Left ventricle myocardium inferior (tissue), 1 donor: ENCODE data around the gene KCNK17. TPM values are rescaled to one million over a fixed set of nuclear protein-coding genes. Genes with fewer than 3 reads are reported as not detected.

Experiments used
- DNase-seq: peaks from one replicate; pipeline ENCODE4 v3.0.0-alpha.2; 2020
- H3K27ac ChIP-seq: fragments of 200-600 bp; replicated peaks from 2 replicates; pipeline ENCODE4 v1.8.0; 2021
- H3K27me3 ChIP-seq: fragments of 200-600 bp; 2 replicates; pipeline ENCODE4 v1.8.0; 2021; ENCODE audit warnings: low read depth
- H3K36me3 ChIP-seq: fragments of 200-600 bp; 2 replicates; pipeline ENCODE4 v1.8.0; 2021
- H3K4me1 ChIP-seq: fragments of 200-600 bp; 2 replicates; pipeline ENCODE4 v1.8.0; 2021
- H3K4me3 ChIP-seq: fragments of 200-600 bp; 2 replicates; pipeline ENCODE4 v1.8.0; 2021; ENCODE audit warnings: mild to moderate bottlenecking, moderate library complexity
- H3K9me3 ChIP-seq: fragments of 200-600 bp; replicated peaks from 2 replicates; pipeline ENCODE4 v1.8.0; 2021
- CTCF ChIP-seq: fragments of 200-600 bp; IDR thresholded peaks from 2 replicates; pipeline ENCODE4 v1.8.0; 2021; ENCODE audit warnings: antibody characterized with exemption, mild to moderate bottlenecking, borderline replicate concordance
- intact Hi-C: fragments of 100-400 bp; cut with micrococcal nuclease; formaldehyde crosslinking; loops from one replicate; pipeline ENCODE4 v1.11.0; 2022
- total RNA-seq: library from RNA; stranded (reverse); fragmentation: NEBNext Ultra II Directional; extraction: Animal tissue kit (Norgen Biotek cat#: 25700); gene quantifications from one replicate; pipeline ENCODE4 v1.2.1, GENCODE V29; 2021
- donor health status: DM: no; HTN: yes; CAD: no; lungs with severe emphysema.

Gene KCNK17
- total RNA-seq, 1 donor from 2014 or later = 0.52 TPM

GRCh38 chr6:39322306-39322850 is 8.2 kb upstream of the KCNK17 start, which contains the start of gene KCNK16:
KCNK16 (minus strand) TSS chr6:39322702; CDS start chr6:39322540, 162 bp downstream.
- H3K27ac ChIP-seq = no peak within 1 kb of the TSS
- intact Hi-C loops = no loop called here
- no peaks in the 10 kb centered on the region for H3K36me3 ChIP-seq
- no peak for TF ChIP-seq CTCF
- DNase-seq = no peak
- H3K4me3 ChIP-seq = no peak within 1 kb of the TSS
- no peaks in the 10 kb centered on the region for H3K9me3 ChIP-seq
- H3K27me3 ChIP-seq = peaks cover 50% of the 10 kb centered on the region
- H3K4me1 ChIP-seq = no peaks in the 10 kb centered on the region

GRCh38 chr6:39321761-39322160 is 7.5 kb upstream of the KCNK17 start:
- no peak for TF ChIP-seq CTCF
- H3K4me3 ChIP-seq = no peak overlapping the region
- DNase-seq = no peak
- H3K27me3 ChIP-seq = peaks cover 50% of the 10 kb centered on the region
- no peak overlapping the region for H3K27ac ChIP-seq
- intact Hi-C loops = no loop called here
- no peaks in the 10 kb centered on the region for H3K9me3 ChIP-seq
- no peaks in the 10 kb centered on the region for H3K36me3 ChIP-seq
- no peaks in the 10 kb centered on the region for H3K4me1 ChIP-seq

GRCh38 chr6:39320363-39320984 is 6.3 kb upstream of the KCNK17 start:
- TF ChIP-seq CTCF = no peak

GRCh38 chr6:39319621-39320362 is 5.6 kb upstream of the KCNK17 start:
- no peaks in the 10 kb centered on the region for H3K36me3 ChIP-seq
- DNase-seq = no peak
- H3K27ac ChIP-seq = no peak overlapping the region
- H3K4me1 ChIP-seq = no peaks in the 10 kb centered on the region
- peaks cover 55% of the 10 kb centered on the region for H3K27me3 ChIP-seq
- H3K9me3 ChIP-seq = no peaks in the 10 kb centered on the region
- intact Hi-C loops = no loop called here
- no peak for TF ChIP-seq CTCF
- no peak overlapping the region for H3K4me3 ChIP-seq

More at GRCh38 chr6:39320363-39320984, 6.3 kb upstream of the KCNK17 start:
- Histone ChIP-seq H3K4me3 (no peak overlapping the region), H3K27me3 (peaks cover 50% of the 10 kb centered on the region), H3K9me3 (no peaks in the 10 kb centered on the region), H3K36me3 (no peaks in the 10 kb centered on the region), H3K4me1 (no peaks in the 10 kb centered on the region), H3K27ac (no peak overlapping the region)
- intact Hi-C loops = no loop called here
- no peak for DNase-seq

- Histone ChIP-seq H3K27ac (no peak overlapping the region), H3K9me3 (no peaks in the 10 kb centered on the region), H3K4me3 (no peak overlapping the region), H3K4me1 (peaks cover 16% of the 10 kb centered on the region), H3K27me3 (peaks cover 65% of the 10 kb centered on the region), H3K36me3 (no peaks in the 10 kb centered on the region)
- no peak for TF ChIP-seq CTCF
- no peak for DNase-seq
- intact Hi-C loops = no loop called here
These were observed 3.0 kb upstream of the KCNK17 start for GRCh38 chr6:39317256-39317655.
